ENCODE data around the gene SHROOM1.

DNA sequence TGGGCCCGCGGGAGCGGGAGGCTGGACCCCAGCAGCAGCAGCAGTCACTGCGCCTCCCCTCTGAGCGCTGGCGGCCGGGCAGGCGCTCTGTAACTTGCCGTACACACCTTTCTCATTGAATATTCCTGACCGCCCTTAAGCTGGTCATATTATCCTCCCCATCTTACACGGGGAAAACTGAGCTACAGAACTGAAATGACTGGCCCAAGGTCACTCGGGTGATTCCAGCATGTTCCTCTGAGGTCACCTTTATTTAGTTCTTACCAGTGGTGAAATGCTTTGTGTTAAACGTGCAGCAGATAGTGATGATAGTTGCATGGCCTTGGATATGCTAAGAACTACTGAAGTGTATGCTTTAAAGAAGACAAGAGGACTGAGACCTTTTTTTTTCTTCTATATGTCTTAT, 36.6 kb upstream of the SHROOM1 start:
- TF ChIP-seq, protein P1, sequence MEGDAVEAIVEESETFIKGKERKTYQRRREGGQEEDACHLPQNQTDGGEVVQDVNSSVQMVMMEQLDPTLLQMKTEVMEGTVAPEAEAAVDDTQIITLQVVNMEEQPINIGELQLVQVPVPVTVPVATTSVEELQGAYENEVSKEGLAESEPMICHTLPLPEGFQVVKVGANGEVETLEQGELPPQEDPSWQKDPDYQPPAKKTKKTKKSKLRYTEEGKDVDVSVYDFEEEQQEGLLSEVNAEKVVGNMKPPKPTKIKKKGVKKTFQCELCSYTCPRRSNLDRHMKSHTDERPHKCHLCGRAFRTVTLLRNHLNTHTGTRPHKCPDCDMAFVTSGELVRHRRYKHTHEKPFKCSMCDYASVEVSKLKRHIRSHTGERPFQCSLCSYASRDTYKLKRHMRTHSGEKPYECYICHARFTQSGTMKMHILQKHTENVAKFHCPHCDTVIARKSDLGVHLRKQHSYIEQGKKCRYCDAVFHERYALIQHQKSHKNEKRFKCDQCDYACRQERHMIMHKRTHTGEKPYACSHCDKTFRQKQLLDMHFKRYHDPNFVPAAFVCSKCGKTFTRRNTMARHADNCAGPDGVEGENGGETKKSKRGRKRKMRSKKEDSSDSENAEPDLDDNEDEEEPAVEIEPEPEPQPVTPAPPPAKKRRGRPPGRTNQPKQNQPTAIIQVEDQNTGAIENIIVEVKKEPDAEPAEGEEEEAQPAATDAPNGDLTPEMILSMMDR (IDR thresholded peaks at IDR 0.05; ENCODE audit: low read length): no peak
- TF ChIP-seq EZH2 (optimal IDR thresholded peaks at IDR 0.05; ENCODE audit: low read depth, low read length): no peak
